HepG2 (cell line): ENCODE measurements around the gene PSMA7. TPM values are rescaled to one million over a fixed set of nuclear protein-coding genes. Genes with fewer than 3 reads are reported as not detected.
A peak's percentile ranks its signal among the peaks of the same experiment; 100 is the strongest.

ENCODE experiments used
- ADNP ChIP-seq: sonication (generic); formaldehyde crosslinking; IDR thresholded peaks from 2 replicates; pipeline ENCODE4 v1.4.0; 2020; ENCODE audit warnings: missing genetic modification reagents
- AHR ChIP-seq: IDR thresholded peaks from 2 replicates; pipeline ENCODE4 v1.6.1; 2018; ENCODE audit warnings: missing genetic modification reagents, missing compliant biosample characterization
- CREB1 ChIP-seq, 2 experiments: fragments of 450-650 bp in 1 of 2; IDR thresholded peaks; 2 replicates each; pipeline ENCODE4 v1.6.1; 2016 to 2017; ENCODE audit warnings: control low read depth in 1 of 2, mild to moderate bottlenecking in 1 of 2, missing compliant biosample characterization in 1 of 2, missing genetic modification characterization in 1 of 2
- DDIT3 ChIP-seq: sonication (generic); formaldehyde crosslinking; IDR thresholded peaks from 2 replicates; pipeline ENCODE4 v1.4.0; 2020; ENCODE audit warnings: mild to moderate bottlenecking, missing genetic modification reagents
- FOXC1 ChIP-seq: sonication (generic); formaldehyde crosslinking; IDR thresholded peaks from 2 replicates; pipeline ENCODE4 v1.8.0; 2022; ENCODE audit warnings: mild to moderate bottlenecking, missing genetic modification reagents, borderline replicate concordance
- FOXP4 ChIP-seq: sonication (generic); formaldehyde crosslinking; IDR thresholded peaks from 2 replicates; pipeline ENCODE4 v1.4.0; 2020; ENCODE audit warnings: missing genetic modification reagents
- HIVEP1 ChIP-seq: sonication (generic); formaldehyde crosslinking; IDR thresholded peaks from 2 replicates; pipeline ENCODE4 v1.4.0; 2020; ENCODE audit warnings: mild to moderate bottlenecking, missing genetic modification reagents
- HMGA1 ChIP-seq: sonication (generic); formaldehyde crosslinking; conservative IDR thresholded peaks from 2 replicates; pipeline ENCODE4 v1.4.0; 2020; ENCODE audit warnings: missing genetic modification reagents
- MAF1 ChIP-seq: sonication (generic); formaldehyde crosslinking; IDR thresholded peaks from 2 replicates; pipeline ENCODE4 v1.5.0; 2020; ENCODE audit warnings: missing genetic modification reagents, borderline replicate concordance
- MTA1 ChIP-seq: sonication (generic); formaldehyde crosslinking; IDR thresholded peaks from 2 replicates; pipeline ENCODE4 v1.4.0; 2020; ENCODE audit warnings: missing genetic modification reagents, mild to moderate bottlenecking, borderline replicate concordance
- NCOA1 ChIP-seq: sonication (generic); formaldehyde crosslinking; IDR thresholded peaks from 2 replicates; pipeline ENCODE4 v1.9.0; 2021; ENCODE audit warnings: missing genetic modification reagents
- SALL2 ChIP-seq: sonication (generic); formaldehyde crosslinking; IDR thresholded peaks from 2 replicates; pipeline ENCODE4 v1.8.1; 2023; ENCODE audit warnings: mild to moderate bottlenecking, missing genetic modification reagents, inconsistent platforms
- ZNF142 ChIP-seq: sonication (generic); formaldehyde crosslinking; IDR thresholded peaks from 2 replicates; pipeline ENCODE4 v1.4.0; 2020; ENCODE audit warnings: missing genetic modification reagents
- ZNF691 ChIP-seq: sonication (generic); formaldehyde crosslinking; IDR thresholded peaks from 2 replicates; pipeline ENCODE4 v1.4.0; 2020; ENCODE audit warnings: missing genetic modification reagents, low read depth, mild to moderate bottlenecking, borderline replicate concordance
- ZNF704 ChIP-seq: sonication (generic); formaldehyde crosslinking; IDR thresholded peaks from 2 replicates; pipeline ENCODE4 v1.8.1; 2023; ENCODE audit warnings: mild to moderate bottlenecking, inconsistent platforms, moderate library complexity, missing genetic modification reagents, borderline replicate concordance
- ZNF773 ChIP-seq: sonication (generic); formaldehyde crosslinking; IDR thresholded peaks from 2 replicates; pipeline ENCODE4 v1.4.0; 2020; ENCODE audit warnings: missing genetic modification reagents, borderline replicate concordance
- ZNF777 ChIP-seq: sonication (generic); formaldehyde crosslinking; IDR thresholded peaks from 2 replicates; pipeline ENCODE4 v1.4.0; 2020; ENCODE audit warnings: missing genetic modification reagents
- polyA plus RNA-seq, 8 experiments: library from polyadenylated mRNA; depleted of rRNA in 3 of 8; stranded (reverse) in 7 of 8; unstranded in 1 of 8; fragments of >200 nt; fragmentation: Illumina TruSeq in 4 of 8; extraction: Trizol in 4 of 8; gene quantifications; 2 replicates each; pipeline versions ENCODE4 v1.2.1 to v1.2.3, GENCODE V29; 2011 to 2016; ENCODE audit warnings: low read depth in 4 of 8, missing spikeins in 1 of 8, mixed read lengths in 1 of 8; ENCODE audit not compliant: insufficient read depth in 1 of 8
- total RNA-seq, 5 experiments: library from RNA; depleted of rRNA; stranded (reverse); fragments of >200 nt; fragmentation: Illumina TruSeq; extraction: Trizol; gene quantifications; 2 replicates each; pipeline ENCODE4 v1.2.3, GENCODE V29; 2016; ENCODE audit warnings: low read depth in 1 of 5

The PSMA7 gene
- total and polyA plus RNA-seq, 2 of the 13 experiments (the other 11 are each of a cell fraction or from before 2014, with no cell fraction given), result 531 to 631 TPM

GRCh38 chr20:62122654-62123449 is 20.3 kb downstream of the PSMA7 start (continued):
- TF ChIP-seq FOXP4, result no peak
- 0 out of 2 replicates have a peak, but pooled peaks have one; percentile 5 for TF ChIP-seq MAF1 (CRISPR knock-in tag)
- no peak for TF ChIP-seq DDIT3 (CRISPR knock-in tag)
- TF ChIP-seq ZNF142 (CRISPR knock-in tag), result peak; percentile 14; the same call in 1 of the 2 replicates
- TF ChIP-seq HIVEP1 (CRISPR knock-in tag), result peak; percentile 50; the same call in 1 of the 2 replicates
- TF ChIP-seq SALL2 (CRISPR knock-in tag), result peak; percentile 12; the same call in 1 of the 2 replicates
- peak; percentile 72 for TF ChIP-seq FOXC1 (CRISPR knock-in tag)
- 0 out of 2 replicates have a peak, but pooled peaks have one; percentile 54 for TF ChIP-seq ZNF773 (CRISPR knock-in tag)
- TF ChIP-seq HMGA1 (CRISPR knock-in tag), result no peak
- 0 out of 2 replicates have a peak, but pooled peaks have one; percentile 49 for TF ChIP-seq ZNF704 (CRISPR knock-in tag)
- TF ChIP-seq NCOA1 (CRISPR knock-in tag), result 0 out of 2 replicates have a peak, but pooled peaks have one; percentile 52
- 0 out of 2 replicates have a peak, but pooled peaks have one; percentile 34 for TF ChIP-seq AHR (CRISPR knock-in tag)
- TF ChIP-seq ZNF777 (CRISPR knock-in tag), result peak; percentile 39; the same call in 1 of the 2 replicates
- peak; percentile 75; the same call in 1 of the 2 replicates for TF ChIP-seq ZNF691 (CRISPR knock-in tag)
- no peak for TF ChIP-seq CREB1 (IDR thresholded peaks at IDR 0.05)
- no peak for TF ChIP-seq CREB1 (CRISPR knock-in tag; IDR thresholded peaks at IDR 0.05)
- peak; percentile 45; the same call in 1 of the 2 replicates for TF ChIP-seq ADNP
- 0 out of 2 replicates have a peak, but pooled peaks have one; percentile 60 for TF ChIP-seq MTA1 (CRISPR knock-in tag)
